Mesothelial cell of epicardium (in vitro differentiated cells): ENCODE data around the gene MCF2L2. TPM values are rescaled to one million over a fixed set of nuclear protein-coding genes. Genes with fewer than 3 reads are reported as not detected.

Experiments
- DNase-seq, 2 experiments: peaks; one replicate each; pipeline ENCODE4 v3.0.0; 2021; ENCODE audit warnings: low spot score in 2 of 2; ENCODE audit not compliant: unreplicated experiment in 2 of 2
- H3K27ac Mint-ChIP-seq: 2 replicates; pipeline ENCODE4 v1.8.0; 2021; ENCODE audit warnings: mixed read lengths
- H3K27me3 Mint-ChIP-seq: 2 replicates; pipeline ENCODE4 v1.8.0; 2021; ENCODE audit warnings: low read depth, mixed read lengths
- H3K36me3 Mint-ChIP-seq: 2 replicates; pipeline ENCODE4 v1.8.0; 2021; ENCODE audit warnings: mixed read lengths
- H3K4me1 Mint-ChIP-seq: 2 replicates; pipeline ENCODE4 v1.8.0; 2021; ENCODE audit warnings: mixed read lengths
- H3K4me3 Mint-ChIP-seq: 2 replicates; pipeline ENCODE4 v1.8.0; 2021; ENCODE audit warnings: mild to moderate bottlenecking, moderate library complexity, mixed read lengths
- H3K9me3 Mint-ChIP-seq: 2 replicates; pipeline ENCODE4 v1.8.0; 2021; ENCODE audit warnings: mixed read lengths
- total RNA-seq: library from RNA; stranded (reverse); gene quantifications from 3 replicates; pipeline ENCODE4 v1.2.1, GENCODE V29; 2021
- TF ChIP-seq, protein P1 (sequence below): fragments of 200-600 bp; sonication (generic); IDR thresholded peaks from one replicate; pipeline ENCODE4 v1.5.0; 2021; ENCODE audit warnings: antibody characterized with exemption; ENCODE audit not compliant: unreplicated experiment

Gene MCF2L2
- total RNA-seq, 1 donor from 2014 or later = 3.4 TPM

DNA sequence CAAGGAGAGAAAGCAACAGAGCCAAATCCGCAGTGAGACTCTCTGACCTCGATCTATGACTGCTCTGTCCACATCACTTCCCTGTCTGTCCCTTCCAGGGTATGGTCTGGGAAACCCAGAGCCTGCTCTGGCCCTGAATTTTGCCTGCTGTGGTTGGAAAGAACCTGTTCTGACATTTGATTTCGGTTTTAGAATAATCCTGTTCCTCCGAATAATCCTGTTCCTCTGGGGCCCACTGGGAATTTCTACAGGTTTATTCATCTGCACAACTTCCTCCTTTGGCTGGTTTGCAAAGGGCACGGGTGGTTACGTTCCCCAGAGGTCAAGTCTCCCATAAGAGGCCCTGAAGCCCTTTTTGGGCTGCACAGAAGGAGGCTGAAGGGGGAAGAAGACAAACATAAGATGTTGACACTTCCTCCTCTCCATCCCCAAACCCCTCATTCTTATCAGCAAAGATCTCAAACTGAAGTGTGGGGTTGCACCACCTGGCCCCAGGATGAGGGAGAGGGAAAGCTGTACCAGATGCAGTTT is 276.5 kb downstream of the MCF2L2 start:
- Mint-ChIP-seq H3K27ac (no peak overlapping the region), H3K4me3 (no peak overlapping the region)
- no peak for DNase-seq

DNA sequence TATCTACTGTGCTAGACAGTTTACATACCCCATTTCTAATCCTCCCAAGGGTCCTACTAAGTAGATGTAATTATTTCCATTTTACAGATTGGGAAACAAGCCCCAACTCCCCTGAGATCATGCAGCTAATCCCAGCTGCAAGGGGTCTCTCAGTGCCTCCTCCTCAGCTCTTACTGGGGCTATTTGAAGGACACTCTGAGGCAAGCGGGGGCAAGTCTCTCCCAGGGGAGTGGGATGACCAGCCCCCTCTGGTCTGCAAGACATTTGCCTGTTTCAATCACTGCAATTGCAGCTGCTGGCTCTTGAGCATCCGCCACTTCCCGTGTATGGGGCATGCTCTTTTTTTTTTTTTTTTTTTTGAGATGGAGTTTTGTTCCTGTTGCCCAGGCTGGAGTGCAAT is 277.3 kb downstream of the MCF2L2 start:
- Mint-ChIP-seq H3K4me3 (no peak overlapping the region), H3K36me3 (no peaks in the 10 kb centered on the region), H3K4me1 (peaks cover 11% of the 10 kb centered on the region), H3K9me3 (no peaks in the 10 kb centered on the region), H3K27ac (no peak overlapping the region), H3K27me3 (no peaks in the 10 kb centered on the region)
- TF ChIP-seq, protein P1, sequence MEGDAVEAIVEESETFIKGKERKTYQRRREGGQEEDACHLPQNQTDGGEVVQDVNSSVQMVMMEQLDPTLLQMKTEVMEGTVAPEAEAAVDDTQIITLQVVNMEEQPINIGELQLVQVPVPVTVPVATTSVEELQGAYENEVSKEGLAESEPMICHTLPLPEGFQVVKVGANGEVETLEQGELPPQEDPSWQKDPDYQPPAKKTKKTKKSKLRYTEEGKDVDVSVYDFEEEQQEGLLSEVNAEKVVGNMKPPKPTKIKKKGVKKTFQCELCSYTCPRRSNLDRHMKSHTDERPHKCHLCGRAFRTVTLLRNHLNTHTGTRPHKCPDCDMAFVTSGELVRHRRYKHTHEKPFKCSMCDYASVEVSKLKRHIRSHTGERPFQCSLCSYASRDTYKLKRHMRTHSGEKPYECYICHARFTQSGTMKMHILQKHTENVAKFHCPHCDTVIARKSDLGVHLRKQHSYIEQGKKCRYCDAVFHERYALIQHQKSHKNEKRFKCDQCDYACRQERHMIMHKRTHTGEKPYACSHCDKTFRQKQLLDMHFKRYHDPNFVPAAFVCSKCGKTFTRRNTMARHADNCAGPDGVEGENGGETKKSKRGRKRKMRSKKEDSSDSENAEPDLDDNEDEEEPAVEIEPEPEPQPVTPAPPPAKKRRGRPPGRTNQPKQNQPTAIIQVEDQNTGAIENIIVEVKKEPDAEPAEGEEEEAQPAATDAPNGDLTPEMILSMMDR = no peak
- DNase-seq = no peak

More for the DNA sequence above, 276.5 kb downstream of the MCF2L2 start:
- H3K4me1 Mint-ChIP-seq = peaks cover 11% of the 10 kb centered on the region
- TF ChIP-seq, protein P1 = no peak
- H3K9me3 Mint-ChIP-seq = no peaks in the 10 kb centered on the region
- no peaks in the 10 kb centered on the region for H3K36me3 Mint-ChIP-seq
- H3K27me3 Mint-ChIP-seq = no peaks in the 10 kb centered on the region

DNA sequence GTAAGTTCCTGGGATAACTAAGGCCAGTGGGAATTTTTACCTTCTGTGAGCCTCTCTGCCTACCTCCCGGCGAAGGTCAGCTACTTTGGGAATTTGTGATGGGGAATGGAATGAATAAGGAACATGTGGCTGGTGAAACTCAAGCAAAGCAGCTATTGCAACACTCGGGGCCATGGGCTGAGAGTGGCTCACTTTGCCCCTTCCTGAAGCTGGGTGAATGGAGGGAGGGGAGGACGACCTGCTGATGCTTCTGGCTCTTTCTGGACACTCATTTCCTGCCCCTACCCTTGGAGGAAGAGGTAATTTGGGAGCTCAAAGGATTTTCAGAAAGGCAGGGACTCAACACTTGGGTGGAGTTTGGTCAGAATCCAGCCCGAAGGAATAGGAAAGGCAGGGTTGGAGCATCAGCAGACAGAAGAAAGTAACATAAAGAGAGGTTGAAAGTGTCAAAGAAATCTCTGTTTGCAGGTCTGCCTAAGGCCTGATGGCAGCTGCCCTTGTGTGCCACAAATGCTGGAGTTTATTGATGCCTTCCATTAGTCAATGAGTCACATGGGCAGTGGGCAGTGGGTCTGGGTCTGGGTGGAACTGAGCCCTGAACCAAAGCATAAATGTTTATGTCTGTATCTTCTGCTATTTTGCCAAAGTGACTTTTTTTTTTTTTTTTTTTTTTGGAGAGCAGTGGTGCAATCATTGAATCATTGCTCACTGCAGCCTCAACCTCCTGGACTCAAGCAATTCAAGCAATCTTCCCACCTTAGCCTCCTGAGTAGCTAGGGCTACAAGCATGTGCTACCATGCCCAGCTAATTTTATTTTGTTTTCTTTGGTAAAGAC is 278.3 kb downstream of the MCF2L2 start:
- Mint-ChIP-seq H3K4me1 (peaks cover 11% of the 10 kb centered on the region), H3K27me3 (no peaks in the 10 kb centered on the region), H3K27ac (no peak overlapping the region), H3K4me3 (no peak overlapping the region), H3K36me3 (no peaks in the 10 kb centered on the region), H3K9me3 (no peaks in the 10 kb centered on the region)
- TF ChIP-seq, protein P1 = no peak
- no peak for DNase-seq

DNA sequence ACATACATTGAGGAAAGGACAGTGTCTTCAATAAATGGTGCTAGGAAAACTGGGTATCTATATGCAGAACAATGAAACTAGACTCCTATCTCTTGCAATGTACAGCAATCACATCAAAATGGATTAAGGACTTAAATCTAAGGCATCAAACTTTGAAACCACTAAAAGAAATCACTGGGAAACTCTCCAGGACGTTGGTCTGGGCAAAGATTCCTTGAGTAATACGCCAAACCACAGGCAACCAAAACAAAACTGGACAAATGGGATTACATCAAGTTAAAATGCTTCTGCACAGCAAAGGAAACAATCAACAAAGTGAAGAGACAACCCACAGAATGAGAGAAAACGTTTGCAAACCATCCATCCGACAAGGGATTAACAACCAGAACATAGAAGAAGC is 280.4 kb downstream of the MCF2L2 start:
- H3K4me3 Mint-ChIP-seq = no peak overlapping the region
- TF ChIP-seq, protein P1 = no peak
- H3K4me1 Mint-ChIP-seq = peaks cover 7% of the 10 kb centered on the region
- no peaks in the 10 kb centered on the region for H3K36me3 Mint-ChIP-seq
- no peaks in the 10 kb centered on the region for H3K9me3 Mint-ChIP-seq
- H3K27ac Mint-ChIP-seq = no peak overlapping the region
- no peaks in the 10 kb centered on the region for H3K27me3 Mint-ChIP-seq
- no peak for DNase-seq

DNA sequence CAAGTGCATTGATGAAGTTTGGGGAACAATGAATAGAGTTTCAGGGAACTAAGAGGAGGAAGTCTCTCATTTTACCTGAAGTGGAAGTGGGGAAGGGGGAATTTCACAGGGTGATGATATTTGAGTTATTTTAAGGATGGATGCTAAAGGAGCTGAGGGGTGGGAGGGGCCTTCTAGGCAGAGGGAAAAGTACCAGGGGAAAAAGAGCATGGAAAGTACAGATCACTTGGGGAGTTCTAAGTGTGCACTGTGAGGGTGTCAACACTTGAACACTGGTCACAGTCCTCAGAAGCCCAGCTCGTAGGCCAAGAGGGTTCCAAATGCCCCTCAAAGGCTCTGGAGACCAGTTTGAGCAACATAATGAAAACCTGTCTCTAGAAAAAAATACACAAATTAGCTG is 284.1 kb downstream of the MCF2L2 start:
- Mint-ChIP-seq H3K4me1 (peaks cover 17% of the 10 kb centered on the region), H3K36me3 (no peaks in the 10 kb centered on the region), H3K4me3 (no peak overlapping the region), H3K27ac (no peak overlapping the region), H3K27me3 (no peaks in the 10 kb centered on the region), H3K9me3 (no peaks in the 10 kb centered on the region)
- TF ChIP-seq, protein P1 = no peak
- no peak for DNase-seq
